ENCODE measurements around the gene YAP1. TPM values are rescaled to one million over a fixed set of nuclear protein-coding genes. Genes with fewer than 3 reads are reported as not detected.
A peak's percentile ranks its signal among the peaks of the same experiment; 100 is the strongest.

The YAP1 gene
- total and polyA plus RNA-seq, 8 donors: 22.0 to 400 (median 64.4) TPM

GRCh38 chr11:102253020-102253715 is 142.9 kb downstream of the YAP1 start:
- TF ChIP-seq EP300 (IDR thresholded peaks at IDR 0.05) (no peak), POLR2A (IDR thresholded peaks at IDR 0.05) (no peak), CTCF (IDR thresholded peaks at IDR 0.05) (no peak), POLR2AphosphoS5 (IDR thresholded peaks at IDR 0.05) (no peak)
- Histone ChIP-seq H3K4me3 (no peak overlapping the region), H3K9me3 (no peaks in the 10 kb centered on the region), H3K4me1 (peaks cover 0 to 10% (median 5%) of the 10 kb centered on the region in 4 donors), H3K36me3 (no peaks in the 10 kb centered on the region), H3K27me3 (no peaks in the 10 kb centered on the region), H3K27ac (no peak overlapping the region)
- DNase-seq: peak in 1 of 2 donors; percentile 71
- 34 to 46% (median 37%) methylated on average over 3 of the region's 3 CpGs for WGBS, 5 donors
- intact Hi-C loops (cut with DNase I; ENCODE audit: low total_unique reads): no loop called here

DNA sequence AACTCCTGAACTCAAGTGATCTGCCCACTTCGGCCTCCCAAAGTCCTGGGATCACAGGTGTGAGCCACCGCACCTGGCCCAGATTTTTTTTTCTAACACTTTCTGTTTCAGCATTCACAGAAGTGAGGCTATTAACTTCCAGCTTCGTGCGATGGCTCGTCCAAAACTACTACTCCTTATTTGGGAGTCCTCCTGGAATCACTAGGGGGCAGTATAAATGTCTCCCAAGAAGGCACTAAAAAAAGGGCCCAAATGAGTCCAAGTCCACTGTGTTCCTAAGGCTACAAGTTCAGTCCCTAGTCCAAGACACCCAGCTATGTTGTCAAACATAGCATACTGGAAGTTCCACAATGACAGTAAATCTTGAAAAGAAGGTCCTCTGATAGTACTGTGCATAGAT is 143.8 kb downstream of the YAP1 start:
- H3K27me3 ChIP-seq: no peaks in the 10 kb centered on the region
- H3K4me3 ChIP-seq: no peak overlapping the region
- intact Hi-C loops (cut with DNase I; ENCODE audit: low total_unique reads): no loop called here
- DNase-seq: no peak
- no peaks in the 10 kb centered on the region for H3K36me3 ChIP-seq
- H3K4me1 ChIP-seq: peaks cover 0 to 10% (median 5%) of the 10 kb centered on the region in 4 donors
- TF ChIP-seq POLR2A (IDR thresholded peaks at IDR 0.05) (no peak), CTCF (IDR thresholded peaks at IDR 0.05) (no peak), POLR2AphosphoS5 (IDR thresholded peaks at IDR 0.05) (no peak), EP300 (IDR thresholded peaks at IDR 0.05) (no peak)
- H3K27ac ChIP-seq: no peak overlapping the region
- WGBS, 5 donors: 86 to 98% (median 93%) methylated on average over 5 of the region's 5 CpGs
- H3K9me3 ChIP-seq: no peaks in the 10 kb centered on the region

DNA sequence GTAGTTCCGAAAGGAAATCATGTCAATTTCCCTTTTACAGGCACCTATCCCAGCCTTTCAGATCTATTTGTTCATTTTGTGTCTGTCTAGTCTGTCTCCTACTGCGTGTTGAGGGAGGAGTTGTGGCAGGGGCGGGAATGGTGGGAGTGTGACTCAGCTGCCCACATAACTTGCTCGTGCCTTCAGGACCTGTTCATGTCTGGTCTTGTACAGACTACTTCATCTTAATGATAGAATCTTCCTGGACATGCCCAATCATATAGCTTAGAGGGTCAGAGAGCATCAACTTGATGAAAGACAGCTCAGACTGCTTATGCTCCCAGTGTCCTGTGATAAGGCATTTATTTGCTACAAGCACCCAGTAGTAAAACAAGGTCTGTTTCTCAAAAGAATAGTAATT is 146.0 kb downstream of the YAP1 start:
- Histone ChIP-seq H3K36me3 (no peaks in the 10 kb centered on the region), H3K9me3 (no peaks in the 10 kb centered on the region), H3K4me1 (peaks cover 0 to 10% (median 5%) of the 10 kb centered on the region in 4 donors), H3K27ac (no peak overlapping the region), H3K4me3 (no peak overlapping the region), H3K27me3 (no peaks in the 10 kb centered on the region)
- no peak for DNase-seq
- TF ChIP-seq CTCF (IDR thresholded peaks at IDR 0.05): no peak
- TF ChIP-seq EP300 (IDR thresholded peaks at IDR 0.05): no peak
- TF ChIP-seq POLR2A (IDR thresholded peaks at IDR 0.05): no peak
- no peak for TF ChIP-seq POLR2AphosphoS5 (IDR thresholded peaks at IDR 0.05)
- intact Hi-C loops (cut with DNase I; ENCODE audit: low total_unique reads): no loop called here
- 86 to 94% (median 87%) methylated on average over 2 to 4 of the region's 4 CpGs for WGBS, 5 donors

DNA sequence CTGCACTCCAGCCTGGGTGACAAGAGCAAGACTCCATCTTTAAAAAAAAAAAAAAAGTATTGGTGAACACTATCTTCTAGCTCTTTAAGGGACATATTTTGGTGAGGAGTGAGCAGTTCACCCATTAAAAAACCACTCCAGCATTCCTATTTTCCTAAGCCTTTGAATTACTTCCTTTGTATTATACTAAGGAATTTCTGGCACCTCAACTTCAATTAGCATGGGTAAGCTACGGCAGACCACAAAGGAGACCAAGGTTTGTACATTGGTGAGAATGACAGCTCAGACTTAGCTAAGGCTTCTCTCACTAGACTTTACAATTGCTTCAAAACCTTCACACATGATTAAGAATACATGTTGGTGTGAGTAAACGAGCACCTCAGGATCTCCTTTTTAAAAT is 150.0 kb downstream of the YAP1 start:
- Histone ChIP-seq H3K4me3 (no peak overlapping the region), H3K4me1 (no peaks in the 10 kb centered on the region), H3K9me3 (no peaks in the 10 kb centered on the region), H3K27ac (no peak overlapping the region), H3K36me3 (no peaks in the 10 kb centered on the region), H3K27me3 (no peaks in the 10 kb centered on the region)
- intact Hi-C loops (cut with DNase I; ENCODE audit: low total_unique reads): no loop called here
- no peak for TF ChIP-seq POLR2AphosphoS5 (IDR thresholded peaks at IDR 0.05)
- no peak for TF ChIP-seq CTCF (IDR thresholded peaks at IDR 0.05)
- no peak for TF ChIP-seq EP300 (IDR thresholded peaks at IDR 0.05)
- TF ChIP-seq POLR2A (IDR thresholded peaks at IDR 0.05): no peak
- 73 to 98% (median 87%) methylated on average over 2 of the region's 2 CpGs for WGBS, 5 donors
- no peak for DNase-seq
